Hematopoietic multipotent progenitor cell treated with erythropoietin and hydrocortisone succinate and interleukin-3 and kit ligand, for 8 days (in vitro differentiated cells): Measurements from ENCODE around the gene CCDC3.
A peak's percentile ranks its signal among the peaks of the same experiment; 100 is the strongest.

Experiments
- DNase-seq: peaks from one replicate; pipeline ENCODE4 v3.0.0-alpha.2; 2015

CCDC3 gene

DNA sequence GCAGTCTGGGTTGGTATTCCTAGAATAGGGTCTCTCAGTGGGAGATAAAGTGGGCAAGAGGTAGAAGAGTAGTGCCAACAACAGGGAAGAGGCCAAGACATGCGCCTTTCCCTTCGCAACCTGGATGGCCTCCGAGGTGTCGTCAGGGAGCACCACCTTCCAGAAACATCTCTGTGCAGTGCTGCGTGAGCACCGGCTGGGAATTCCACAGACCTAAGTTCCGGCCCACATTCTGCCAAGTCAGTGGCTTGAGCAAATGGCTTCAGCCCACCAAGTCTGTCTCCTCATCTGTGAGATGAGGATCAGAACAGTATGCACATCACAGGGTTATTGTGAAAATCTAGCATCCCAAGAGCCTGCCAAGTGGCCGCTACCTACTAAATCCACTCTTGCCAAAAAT is 40.6 kb downstream of the CCDC3 start:
- DNase-seq: no peak

DNA sequence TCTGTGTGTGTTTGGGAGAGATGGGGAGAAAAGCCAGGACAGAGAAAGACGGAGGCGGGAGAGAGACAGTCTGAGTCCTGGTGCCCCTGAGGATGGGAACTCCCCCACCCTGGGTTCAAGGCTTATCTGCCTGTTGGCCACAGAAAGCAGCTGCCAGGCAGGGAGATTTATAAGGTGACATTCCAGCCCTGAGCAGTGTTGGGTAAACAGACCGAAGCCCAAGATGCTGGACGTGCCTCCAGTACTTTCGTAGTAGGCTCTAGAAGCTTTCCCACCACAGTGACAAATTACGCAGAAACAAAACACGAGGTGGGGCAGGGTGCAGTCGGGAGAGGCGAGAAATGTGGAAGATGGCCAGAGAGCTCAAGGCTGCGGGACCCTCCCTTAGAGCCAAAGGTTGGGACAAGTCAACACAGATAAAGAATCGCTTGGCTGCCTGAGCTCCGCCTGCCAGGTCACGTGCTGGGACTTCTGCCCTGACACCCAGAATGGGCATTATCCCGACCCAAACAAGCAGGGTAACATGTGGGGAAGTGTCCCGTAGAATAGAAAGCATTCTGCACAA is 41.1 kb downstream of the CCDC3 start:
- no peak for DNase-seq

GRCh38 chr10:12958546-12959110 is 42.9 kb downstream of the CCDC3 start:
- no peak for DNase-seq

GRCh38 chr10:12957081-12957480 is 44.4 kb downstream of the CCDC3 start:
- no peak for DNase-seq

GRCh38 chr10:12954866-12955265 is 46.6 kb downstream of the CCDC3 start:
- no peak for DNase-seq

- no peak for DNase-seq
These were observed 50.9 kb downstream of the CCDC3 start for GRCh38 chr10:12950583-12951128.

GRCh38 chr10:12949248-12949647 is 52.3 kb downstream of the CCDC3 start:
- DNase-seq: no peak

DNA sequence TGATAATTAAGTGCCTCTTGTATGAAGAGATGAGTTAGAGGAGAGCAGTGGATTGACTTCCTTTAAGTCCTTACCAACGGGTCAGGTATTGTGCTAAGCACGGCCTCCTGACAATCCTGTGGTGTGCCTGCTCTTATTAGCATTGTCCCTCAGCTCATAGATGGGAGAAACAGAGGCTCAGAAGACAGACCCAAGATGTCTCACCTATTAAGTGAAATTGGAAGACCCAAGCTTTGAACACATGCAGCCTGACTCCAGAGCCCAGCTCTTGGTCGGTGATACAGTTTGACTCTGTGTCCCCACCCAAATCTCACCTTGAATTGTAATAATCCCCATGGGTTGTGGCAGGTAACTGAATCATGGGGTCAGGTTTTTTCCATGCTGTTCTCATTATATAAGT is 53.8 kb downstream of the CCDC3 start:
- no peak for DNase-seq

DNA sequence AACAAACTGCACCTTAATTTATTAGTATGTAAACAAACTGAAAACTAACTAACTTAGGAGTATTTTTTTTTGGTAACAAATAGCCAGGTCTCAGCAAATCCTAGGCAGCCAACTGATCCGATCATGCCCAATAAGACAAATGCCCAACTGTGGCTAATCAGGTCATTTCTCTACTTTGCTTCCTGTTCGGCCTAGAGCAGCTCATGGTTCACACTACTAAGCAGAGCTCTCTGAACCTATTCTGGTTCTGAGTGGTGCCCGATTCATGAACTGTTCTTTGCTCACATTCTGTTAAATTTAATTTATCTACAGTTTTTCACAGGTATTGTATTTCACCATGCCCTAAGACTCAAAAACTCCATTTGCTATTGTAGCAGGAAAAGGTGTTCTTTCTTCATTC is 55.1 kb downstream of the CCDC3 start:
- no peak for DNase-seq

DNA sequence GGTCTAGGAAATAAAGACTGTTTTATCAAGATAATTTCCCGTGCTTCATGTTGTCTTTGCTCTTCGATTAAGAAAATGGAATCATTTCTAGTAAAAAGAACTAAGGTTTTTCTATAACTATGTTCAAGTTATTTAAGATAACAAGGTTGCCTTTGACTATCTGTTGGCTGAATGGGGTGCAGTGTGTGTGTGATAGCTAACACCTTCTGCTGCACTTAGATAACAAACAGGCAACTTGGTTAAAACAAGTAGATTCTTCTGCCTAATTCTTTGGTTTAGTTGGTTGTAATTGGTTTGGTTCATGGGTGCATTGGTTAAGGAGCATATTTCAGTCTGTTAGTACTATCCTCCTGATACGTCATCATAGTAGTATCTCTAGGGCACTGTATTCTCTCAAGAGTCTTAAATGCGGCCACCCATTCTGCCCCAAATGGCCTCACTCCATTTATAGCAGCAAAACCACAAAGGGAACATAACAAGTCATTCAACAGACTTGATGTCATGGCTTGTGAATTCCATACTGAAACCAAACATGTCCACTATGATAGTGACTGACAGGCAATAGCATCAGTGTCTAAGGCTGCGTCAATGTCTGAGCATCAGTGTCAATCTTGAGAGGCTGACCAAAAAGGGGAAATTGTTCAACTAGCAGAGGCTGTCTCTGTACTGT is 55.7 kb downstream of the CCDC3 start:
- DNase-seq: peak; percentile 89

DNA sequence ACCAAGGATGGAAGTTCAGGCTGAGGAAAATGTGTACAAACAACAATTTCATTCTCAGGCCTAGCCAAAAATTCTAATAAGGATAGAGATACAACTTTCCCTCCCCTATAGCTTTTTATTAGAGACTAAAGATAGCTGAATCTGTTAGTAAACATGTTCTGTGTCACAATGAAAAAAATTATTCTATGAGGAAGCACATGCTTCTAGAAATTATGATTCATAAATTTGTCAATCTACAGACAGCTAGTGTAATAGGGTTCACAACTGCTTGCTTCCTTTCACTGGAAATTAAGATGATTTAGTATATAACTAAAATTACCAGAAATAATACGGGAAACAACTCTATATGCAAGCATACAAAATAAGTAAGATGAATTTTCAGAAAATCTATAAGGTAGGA is 56.6 kb downstream of the CCDC3 start:
- DNase-seq: no peak

- no peak for DNase-seq
These were observed 58.1 kb downstream of the CCDC3 start for GRCh38 chr10:12943425-12943824.

GRCh38 chr10:12941966-12942365 is 59.5 kb downstream of the CCDC3 start:
- no peak for DNase-seq

DNA sequence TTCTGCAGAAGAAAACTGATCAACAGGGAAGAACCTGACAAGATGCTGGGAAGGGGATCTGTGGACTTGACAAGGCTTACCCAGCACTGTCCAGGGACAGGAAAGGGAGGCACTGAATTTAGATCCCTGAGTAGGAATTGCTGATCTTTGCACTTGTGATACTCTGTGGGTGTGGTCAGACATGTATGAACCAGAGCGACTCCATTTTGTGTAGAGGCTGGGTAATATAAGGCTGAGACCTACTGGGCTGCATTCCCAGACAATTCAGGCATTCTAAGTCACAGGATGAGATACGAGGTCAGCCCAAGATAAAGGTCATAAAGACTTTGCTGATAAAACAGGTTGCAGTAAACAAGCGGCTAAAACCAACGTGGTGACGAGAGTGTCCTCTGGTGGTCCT is 60.7 kb downstream of the CCDC3 start:
- no peak for DNase-seq

DNA sequence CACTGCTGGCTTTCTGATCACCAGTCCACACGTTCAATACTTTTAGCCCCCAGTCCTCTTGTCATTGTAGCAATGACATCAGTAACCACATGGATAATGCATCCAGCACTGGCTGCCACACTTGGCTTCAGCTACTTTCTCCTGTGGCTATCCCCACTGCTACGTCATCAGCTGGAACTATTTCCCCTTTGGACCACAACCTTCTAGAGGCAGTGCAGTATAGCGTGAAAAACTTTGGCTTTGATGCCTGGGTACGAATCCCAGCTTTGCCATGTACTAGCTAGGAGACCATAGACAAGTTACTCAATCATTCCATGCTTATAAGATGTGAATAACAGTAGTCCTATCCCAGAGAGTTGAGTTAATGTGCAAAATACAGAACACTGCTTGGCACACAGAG is 63.2 kb downstream of the CCDC3 start:
- DNase-seq: no peak

- DNase-seq: no peak
These were observed 64.0 kb downstream of the CCDC3 start for GRCh38 chr10:12937527-12937926.

GRCh38 chr10:12934777-12935176 is 66.7 kb downstream of the CCDC3 start:
- DNase-seq: no peak

DNA sequence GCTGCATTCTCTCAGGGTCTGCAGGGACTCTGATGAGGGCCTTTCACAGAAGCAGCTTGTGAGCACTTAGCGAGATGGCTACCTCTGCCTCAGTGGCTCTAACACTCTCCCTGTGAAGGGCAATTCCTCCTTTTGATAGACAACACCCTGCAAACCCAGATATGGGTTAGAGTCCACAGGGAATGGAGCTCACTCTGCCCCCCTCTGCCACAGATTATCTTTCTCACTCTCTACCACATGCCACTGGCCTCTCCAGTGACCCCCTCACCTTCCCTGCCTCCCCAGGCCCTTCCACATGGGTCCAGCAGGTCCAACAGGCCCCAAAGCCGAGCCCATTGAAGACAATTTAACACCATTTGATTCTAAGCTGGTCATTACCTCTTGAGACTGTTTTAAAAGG is 72.1 kb downstream of the CCDC3 start:
- DNase-seq: no peak

GRCh38 chr10:12928571-12928970 is 72.9 kb downstream of the CCDC3 start:
- DNase-seq: no peak

DNA sequence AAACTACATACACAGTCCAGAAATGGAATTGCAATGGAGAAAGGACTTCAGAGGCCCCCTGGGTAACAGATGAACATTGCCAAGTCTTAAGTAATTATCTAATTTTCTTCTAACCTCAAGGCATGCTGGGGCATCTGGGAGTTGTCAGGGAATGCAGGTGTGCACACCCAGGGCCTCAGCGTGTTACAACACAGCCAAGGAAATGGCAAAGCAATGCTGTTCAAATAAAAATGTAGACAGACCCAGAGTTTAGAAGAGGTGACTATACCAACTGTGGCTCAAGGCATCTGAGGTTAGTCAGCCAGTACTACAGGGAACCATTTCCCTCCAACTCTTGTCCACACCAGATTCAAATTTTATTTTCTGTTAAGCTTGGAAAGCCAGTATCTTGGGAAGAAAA is 73.6 kb downstream of the CCDC3 start:
- no peak for DNase-seq

GRCh38 chr10:12925845-12926244 is 75.7 kb downstream of the CCDC3 start:
- no peak for DNase-seq

- DNase-seq: no peak
These were observed 76.6 kb downstream of the CCDC3 start for GRCh38 chr10:12924911-12925310.

DNA sequence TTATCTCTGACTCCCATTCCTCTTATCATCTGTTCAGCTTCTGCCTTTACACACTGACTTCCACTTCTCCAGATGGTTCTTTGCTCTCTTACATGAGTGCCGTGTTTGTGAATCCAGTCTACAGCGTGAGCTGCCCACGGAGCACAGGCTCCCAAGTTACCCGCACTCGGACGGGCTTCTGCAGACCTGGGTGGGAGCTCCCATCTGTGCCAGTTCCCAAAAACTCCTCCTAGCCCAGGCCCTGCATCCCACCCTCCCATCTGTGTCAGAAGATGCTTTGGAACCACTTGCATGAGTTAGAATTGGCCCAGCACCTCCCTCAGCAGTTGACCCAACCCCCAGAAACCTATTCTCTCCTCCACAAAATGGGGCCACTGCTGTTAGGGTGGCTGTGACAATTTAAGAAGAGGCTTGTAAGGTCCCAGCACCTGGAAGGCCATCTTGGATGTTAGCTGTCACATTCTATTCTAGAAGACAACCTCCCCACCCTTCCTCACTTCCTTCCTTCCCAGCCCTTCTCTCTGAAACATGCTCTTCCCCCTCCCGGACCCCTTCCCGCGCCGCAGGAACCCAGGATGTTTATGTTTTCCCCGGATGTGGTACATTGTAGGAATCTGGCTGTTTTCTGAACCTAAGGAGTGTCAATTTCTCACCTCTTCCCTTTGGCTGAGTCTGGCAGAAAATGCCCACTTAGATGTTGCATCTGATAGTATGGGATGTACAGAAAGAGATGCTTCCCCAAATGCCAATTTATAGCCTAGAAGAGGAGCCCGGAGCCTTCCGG is 79.2 kb downstream of the CCDC3 start:
- DNase-seq: peak; percentile 49

GRCh38 chr10:12921163-12921562 is 80.3 kb downstream of the CCDC3 start:
- no peak for DNase-seq
